Measurements from ENCODE around the gene EXPH5.

DNA sequence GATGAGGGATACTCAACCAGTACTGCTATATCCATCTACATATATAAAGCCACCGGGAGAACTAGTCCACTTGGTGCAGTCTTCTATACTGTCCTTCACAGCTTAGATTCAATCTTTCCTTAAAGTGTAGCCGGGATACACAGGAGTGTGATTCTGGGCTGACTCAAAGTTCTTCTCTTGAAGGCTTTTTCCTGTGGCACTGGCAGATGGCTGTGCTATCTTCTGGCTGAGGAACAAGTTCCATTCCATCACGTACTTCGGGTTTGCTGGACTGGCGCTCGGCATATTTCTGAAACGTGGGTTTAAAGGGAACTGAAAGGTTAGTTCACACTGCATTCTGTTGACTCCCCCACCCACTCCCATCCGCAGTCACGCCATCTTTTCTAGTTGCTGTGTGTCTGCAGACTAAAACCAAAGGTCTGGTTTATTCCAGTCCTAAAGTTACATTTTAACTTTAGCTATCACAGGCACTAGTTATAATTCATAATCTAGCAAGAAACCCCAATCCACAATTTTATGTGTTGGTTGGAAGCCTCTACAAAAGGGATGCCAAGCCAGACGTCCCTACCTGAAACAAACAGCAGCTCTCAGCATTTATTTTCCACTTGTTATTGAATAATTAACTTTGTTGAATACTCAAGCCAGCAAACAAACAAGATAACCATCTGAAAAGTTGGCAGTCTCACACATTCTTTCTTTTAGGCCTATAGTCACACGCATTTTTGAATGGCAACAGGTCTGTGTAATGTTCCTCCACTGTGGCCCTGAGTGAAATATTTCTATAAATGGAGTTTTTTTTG, 118.7 kb downstream of the EXPH5 start:
- no peak for TF ChIP-seq CTCF (IDR thresholded peaks at IDR 0.05)
- no peak for TF ChIP-seq POLR2A (IDR thresholded peaks at IDR 0.05)

All from sigmoid colon (tissue), 3 donors.